Measurements from ENCODE around the gene C16orf74. TPM values are rescaled to one million over a fixed set of nuclear protein-coding genes. Genes with fewer than 3 reads are reported as not detected.
A peak's percentile ranks its signal among the peaks of the same experiment; 100 is the strongest.

The C16orf74 gene
- total and polyA plus RNA-seq, 2 donors (not counting 1 experiment from before 2014, with no cell fraction given), result 73.0 to 83.3 TPM

GRCh38 chr16:85665373-85665740, 85.5 kb downstream of the C16orf74 start:
- no peak for ATAC-seq (ENCODE audit: low read depth)
- ChIA-PET POLR2A (no interaction called here), CTCF (no interaction called here)
- H3K27ac ChIP-seq (ENCODE audit: low read length in 2 of 2), result no peak overlapping the region
- Mint-ChIP-seq H3K4me3 (no peak overlapping the region), H3K27me3 (no peaks in the 10 kb centered on the region), H3K9me3 (ENCODE audit: insufficient read depth) (no peaks in the 10 kb centered on the region), H3K4me1 (no peaks in the 10 kb centered on the region), H3K27ac (no peak overlapping the region)
- no peak for TF ChIP-seq CTCF (IDR thresholded peaks at IDR 0.05)
- no peak for TF ChIP-seq EZH2 (IDR thresholded peaks at IDR 0.05; ENCODE audit: borderline replicate concordance, insufficient read depth, low read depth, low read length, poor library complexity, severe bottlenecking)
- H4K20me1 ChIP-seq (ENCODE audit: control insufficient read depth, insufficient read depth, low read length, poor library complexity, severe bottlenecking), result peaks cover 52% of the 10 kb centered on the region
- no peak overlapping the region for H3K9ac ChIP-seq (ENCODE audit: low read length)
- no peaks in the 10 kb centered on the region for H3K9me3 ChIP-seq (ENCODE audit: control extremely low read depth in 1 of 3, control insufficient read depth in 2 of 3, insufficient read depth in 1 of 3, low read length in 2 of 3)
- H2AFZ ChIP-seq (ENCODE audit: insufficient read depth, low read depth, low read length, poor library complexity, severe bottlenecking), result no peak overlapping the region
- H3K36me3 ChIP-seq (replicated peaks in 1 of 2; ENCODE audit: control extremely low read depth in 1 of 2, control insufficient read depth in 1 of 2, extremely low read depth in 1 of 2, insufficient read depth in 2 of 2, low read length in 1 of 2), result peaks cover 1 to 86% of the 10 kb centered on the region in 2 experiments
- intact Hi-C loops (cut with micrococcal nuclease), result no loop called here
- H3K79me2 ChIP-seq (ENCODE audit: control insufficient read depth, insufficient read depth, low read length), result peaks cover 8% of the 10 kb centered on the region
- DNase-seq, result no peak
- H3K4me2 ChIP-seq (replicated peaks; ENCODE audit: low read depth, low read length, poor library complexity, severe bottlenecking), result no peak overlapping the region
- H3K27me3 ChIP-seq (replicated peaks in 1 of 4; ENCODE audit: control extremely low read depth in 1 of 4, control insufficient read depth in 3 of 4, insufficient read depth in 4 of 4, low read length in 3 of 4), result no peaks in the 10 kb centered on the region
- no peak overlapping the region for H3K4me3 ChIP-seq (ENCODE audit: control extremely low read depth in 1 of 5, extremely low read depth in 1 of 5, insufficient read depth in 1 of 5, low read depth in 2 of 5, low read length in 4 of 5)
- H3K4me1 ChIP-seq (ENCODE audit: control insufficient read depth in 2 of 2, insufficient read depth in 2 of 2, low read length in 2 of 2), result no peaks in the 10 kb centered on the region
- 96% methylated on average over 12 of the region's 12 CpGs for WGBS (ENCODE audit: insufficient coverage)

GRCh38 chr16:85664580-85665372, 86.1 kb downstream of the C16orf74 start:
- Histone ChIP-seq H3K79me2 (ENCODE audit: control insufficient read depth, insufficient read depth, low read length) (peaks cover 13% of the 10 kb centered on the region), H3K36me3 (replicated peaks in 1 of 2; ENCODE audit: control extremely low read depth in 1 of 2, control insufficient read depth in 1 of 2, extremely low read depth in 1 of 2, insufficient read depth in 2 of 2, low read length in 1 of 2) (peaks cover 1 to 82% of the 10 kb centered on the region in 2 experiments), H3K4me1 (ENCODE audit: control insufficient read depth in 2 of 2, insufficient read depth in 2 of 2, low read length in 2 of 2) (no peaks in the 10 kb centered on the region), H3K9me3 (ENCODE audit: control extremely low read depth in 1 of 3, control insufficient read depth in 2 of 3, insufficient read depth in 1 of 3, low read length in 2 of 3) (no peaks in the 10 kb centered on the region), H4K20me1 (ENCODE audit: control insufficient read depth, insufficient read depth, low read length, poor library complexity, severe bottlenecking) (peaks cover 52% of the 10 kb centered on the region), H3K4me2 (replicated peaks; ENCODE audit: low read depth, low read length, poor library complexity, severe bottlenecking) (no peak overlapping the region), H2AFZ (ENCODE audit: insufficient read depth, low read depth, low read length, poor library complexity, severe bottlenecking) (no peak overlapping the region), H3K27me3 (replicated peaks in 1 of 4; ENCODE audit: control extremely low read depth in 1 of 4, control insufficient read depth in 3 of 4, insufficient read depth in 4 of 4, low read length in 3 of 4) (no peaks in the 10 kb centered on the region), H3K4me3 (ENCODE audit: control extremely low read depth in 1 of 5, extremely low read depth in 1 of 5, insufficient read depth in 1 of 5, low read depth in 2 of 5, low read length in 4 of 5) (no peak overlapping the region), H3K27ac (ENCODE audit: low read length in 2 of 2) (no peak overlapping the region), H3K9ac (ENCODE audit: low read length) (no peak overlapping the region)
- WGBS (ENCODE audit: insufficient coverage), result 99% methylated on average over 26 of the region's 27 CpGs
- Mint-ChIP-seq H3K27me3 (no peaks in the 10 kb centered on the region), H3K4me1 (peaks cover 1% of the 10 kb centered on the region), H3K4me3 (no peak overlapping the region), H3K9me3 (ENCODE audit: insufficient read depth) (no peaks in the 10 kb centered on the region), H3K27ac (peak overlapping the region; percentile 1)
- ChIA-PET POLR2A (no interaction called here), CTCF (no interaction called here)
- DNase-seq (no peak), ATAC-seq (ENCODE audit: low read depth) (no peak)
- no peak for TF ChIP-seq EZH2 (IDR thresholded peaks at IDR 0.05; ENCODE audit: borderline replicate concordance, insufficient read depth, low read depth, low read length, poor library complexity, severe bottlenecking)
- no peak for TF ChIP-seq CTCF (IDR thresholded peaks at IDR 0.05)
- intact Hi-C loops (cut with micrococcal nuclease), result no loop called here

All from B cell (primary cell).